ENCODE data around the gene RGS16. TPM values are rescaled to one million over a fixed set of nuclear protein-coding genes. Genes with fewer than 3 reads are reported as not detected.

The RGS16 gene
- total and polyA plus RNA-seq, 8 donors: 3.5 to 11.0 (median 6.3) TPM

- Histone ChIP-seq H3K9me3 (no peaks in the 10 kb centered on the region), H3K4me3 (no peak overlapping the region), H3K27ac (peak overlapping the region in 1 of 2 donors; percentile 24), H3K36me3 (peaks cover 0 to 75% of the 10 kb centered on the region in 2 donors), H3K4me1 (peaks cover 0 to 4% of the 10 kb centered on the region in 2 donors), H3K27me3 (no peaks in the 10 kb centered on the region)
- intact Hi-C loops (cut with DNase I): no loop called here
- DNase-seq (no peak), ATAC-seq (peak; percentile 89)
- TF ChIP-seq CTCF (IDR thresholded peaks at IDR 0.05): no peak
Observed at GRCh38 chr1:182575540-182576149, 28.5 kb downstream of the RGS16 start.

GRCh38 chr1:182574156-182574555 lies 30.0 kb downstream of the RGS16 start:
- no peaks in the 10 kb centered on the region for H3K9me3 ChIP-seq
- DNase-seq: no peak
- peaks cover 0 to 4% of the 10 kb centered on the region in 2 donors for H3K4me1 ChIP-seq
- H3K27me3 ChIP-seq: no peaks in the 10 kb centered on the region
- no peak overlapping the region for H3K4me3 ChIP-seq
- TF ChIP-seq CTCF (IDR thresholded peaks at IDR 0.05): no peak
- H3K27ac ChIP-seq: no peak overlapping the region
- intact Hi-C loops (cut with DNase I): no loop called here
- no peak for ATAC-seq
- H3K36me3 ChIP-seq: peaks cover 0 to 60% of the 10 kb centered on the region in 2 donors

- Histone ChIP-seq H3K4me3 (no peak overlapping the region), H3K9me3 (no peaks in the 10 kb centered on the region), H3K27me3 (no peaks in the 10 kb centered on the region), H3K4me1 (no peaks in the 10 kb centered on the region), H3K36me3 (peaks cover 0 to 31% of the 10 kb centered on the region in 2 donors), H3K27ac (no peak overlapping the region)
- ATAC-seq (no peak), DNase-seq (no peak)
- no peak for TF ChIP-seq CTCF (IDR thresholded peaks at IDR 0.05)
- intact Hi-C loops (cut with DNase I): no loop called here
Observed at GRCh38 chr1:182570611-182570970, 33.6 kb downstream of the RGS16 start.

- DNase-seq: no peak
- peaks cover 0 to 26% of the 10 kb centered on the region in 2 donors for H3K36me3 ChIP-seq
- H3K27ac ChIP-seq: no peak overlapping the region
- ATAC-seq: no peak
- H3K9me3 ChIP-seq: no peaks in the 10 kb centered on the region
- no peaks in the 10 kb centered on the region for H3K4me1 ChIP-seq
- H3K27me3 ChIP-seq: no peaks in the 10 kb centered on the region
- no peak for TF ChIP-seq CTCF (IDR thresholded peaks at IDR 0.05)
- no peak overlapping the region for H3K4me3 ChIP-seq
- intact Hi-C loops (cut with DNase I): no loop called here
Observed at GRCh38 chr1:182569939-182570610, 34.1 kb downstream of the RGS16 start.

- no peak for ATAC-seq
- TF ChIP-seq CTCF (IDR thresholded peaks at IDR 0.05): no peak
- intact Hi-C loops (cut with DNase I): no loop called here
- H3K27me3 ChIP-seq: no peaks in the 10 kb centered on the region
- H3K36me3 ChIP-seq: peaks cover 0 to 13% of the 10 kb centered on the region in 2 donors
- no peak overlapping the region for H3K4me3 ChIP-seq
- no peaks in the 10 kb centered on the region for H3K4me1 ChIP-seq
- DNase-seq: no peak
- no peak overlapping the region for H3K27ac ChIP-seq
- H3K9me3 ChIP-seq: no peaks in the 10 kb centered on the region
Observed at GRCh38 chr1:182568647-182569284, 35.4 kb downstream of the RGS16 start.
